Skeletal muscle tissue (tissue), 4 donors: ENCODE results near the gene MRPL4. TPM values are rescaled to one million over a fixed set of nuclear protein-coding genes. Genes with fewer than 3 reads are reported as not detected.

Experiments used
- H3K27ac ChIP-seq: one replicate; pipeline ENCODE4 v1.7.0; 2013; ENCODE audit warnings: mild to moderate bottlenecking, low read depth, low read length, inconsistent platforms
- H3K27me3 ChIP-seq, 3 donors: one replicate each; pipeline ENCODE4 v1.7.0; 2013; ENCODE audit warnings: low read length in 3 of 3; ENCODE audit not compliant: control insufficient read depth in 3 of 3, insufficient read depth in 3 of 3
- H3K36me3 ChIP-seq, 3 donors: one replicate each; pipeline ENCODE4 v1.7.0; 2013; ENCODE audit warnings: low read length in 3 of 3; ENCODE audit not compliant: control insufficient read depth in 3 of 3, insufficient read depth in 3 of 3
- H3K4me1 ChIP-seq, 3 donors: one replicate each; pipeline ENCODE4 v1.7.0; 2013; ENCODE audit warnings: low read length in 3 of 3, mild to moderate bottlenecking in 3 of 3; ENCODE audit not compliant: control insufficient read depth in 3 of 3, insufficient read depth in 3 of 3
- H3K4me3 ChIP-seq, 3 donors: one replicate each; pipeline ENCODE4 v1.7.0; 2013; ENCODE audit warnings: low read length in 3 of 3
- H3K9ac ChIP-seq, 3 donors: one replicate each; pipeline ENCODE4 v1.7.0; 2013; ENCODE audit warnings: low read length in 3 of 3, mild to moderate bottlenecking in 3 of 3, moderate library complexity in 2 of 3, low read depth in 1 of 3
- H3K9me3 ChIP-seq, 3 donors: one replicate each; pipeline ENCODE4 v1.7.0; 2013; ENCODE audit warnings: low read length in 3 of 3; ENCODE audit not compliant: control insufficient read depth in 3 of 3
- total RNA-seq: library from RNA; depleted of rRNA; stranded (reverse); fragments of >200 nt; gene quantifications from one replicate; pipeline ENCODE4 v1.2.3, GENCODE V29; 2014
- donor health status: Osteomylitis.

The MRPL4 gene
- total RNA-seq, 1 donor from 2014 or later = 7.8 TPM

DNA sequence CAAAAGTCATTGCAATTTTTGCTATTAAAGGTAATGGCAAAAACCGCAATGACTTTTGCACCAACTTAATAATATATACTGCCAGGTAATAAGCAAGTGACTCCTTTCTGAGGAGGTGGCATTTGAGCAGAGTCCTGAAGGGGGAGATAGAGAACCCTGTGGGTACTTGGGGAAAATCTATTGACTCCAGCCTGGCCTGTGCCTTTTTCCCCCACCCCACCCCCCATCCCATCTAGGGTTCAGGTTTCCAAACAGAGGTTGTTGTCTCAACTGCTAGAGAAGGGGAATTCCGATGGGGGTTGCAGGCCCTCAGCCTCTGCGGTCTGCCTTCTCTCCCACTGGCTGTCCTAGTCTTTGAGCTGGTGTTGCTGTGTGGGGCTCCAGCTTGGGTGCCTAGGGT, 32.3 kb upstream of the MRPL4 start:
- Histone ChIP-seq H3K36me3 (peaks cover 5 to 6% (median 6%) of the 10 kb centered on the region in 3 donors), H3K4me1 (no peaks in the 10 kb centered on the region), H3K4me3 (no peak overlapping the region), H3K27me3 (no peaks in the 10 kb centered on the region), H3K9me3 (no peaks in the 10 kb centered on the region), H3K9ac (no peak overlapping the region), H3K27ac (no peak overlapping the region)

DNA sequence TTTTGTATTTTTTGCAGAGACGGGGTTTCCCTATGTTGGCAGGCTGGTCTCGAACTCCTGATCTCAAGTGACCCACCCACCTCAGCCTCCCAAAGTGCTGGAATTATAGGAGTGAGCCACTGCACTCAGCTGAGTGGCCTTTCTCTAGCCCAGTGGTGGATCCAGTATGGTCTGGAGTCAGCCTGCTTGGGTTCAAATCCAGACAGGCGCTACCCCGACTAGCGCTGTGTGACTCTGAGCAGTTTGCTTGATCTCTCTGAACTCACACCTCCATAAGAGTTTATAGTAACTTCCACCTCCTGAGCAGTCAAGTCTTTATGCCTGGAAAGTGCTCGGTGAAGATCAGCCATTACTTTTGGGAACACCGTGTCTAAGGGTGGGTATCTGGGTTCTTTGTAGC, 31.3 kb upstream of the MRPL4 start:
- Histone ChIP-seq H3K36me3 (peaks cover 5 to 6% (median 6%) of the 10 kb centered on the region in 3 donors), H3K4me1 (no peaks in the 10 kb centered on the region), H3K27me3 (no peaks in the 10 kb centered on the region), H3K9ac (no peak overlapping the region), H3K9me3 (no peaks in the 10 kb centered on the region), H3K27ac (no peak overlapping the region), H3K4me3 (no peak overlapping the region)

DNA sequence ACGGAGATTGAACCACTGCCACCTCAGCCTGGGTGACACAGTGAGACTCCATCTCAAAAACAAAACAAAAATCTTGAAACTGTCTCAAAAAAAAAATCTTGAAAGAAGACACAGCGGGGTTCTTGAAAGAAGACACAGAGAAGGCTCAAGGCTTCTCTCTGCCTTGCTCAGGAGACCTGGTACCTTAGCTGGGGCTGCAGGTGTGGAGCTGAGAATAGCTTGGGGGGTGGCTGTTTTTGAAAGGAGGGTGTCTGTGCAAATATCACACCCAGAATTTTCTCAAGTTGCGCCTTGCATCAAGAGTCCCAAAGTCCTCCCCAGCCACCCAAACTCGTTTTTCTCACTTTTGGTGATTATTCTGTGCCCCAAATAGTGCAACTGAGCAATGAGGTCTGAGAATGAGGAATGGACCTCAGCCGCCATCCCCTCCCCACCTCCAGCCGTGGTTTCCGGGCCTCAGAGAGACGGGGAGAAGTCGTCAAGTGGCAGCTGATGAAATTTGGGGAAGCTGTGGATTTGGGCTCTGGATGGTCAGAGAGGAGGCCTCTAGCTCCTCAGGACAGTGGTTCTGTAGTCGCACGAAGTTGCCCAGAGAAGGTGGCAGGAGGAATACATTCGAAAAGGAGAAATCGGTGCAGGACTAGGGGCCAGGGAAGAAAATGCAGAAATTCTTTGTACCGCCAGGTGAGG, 29.7 kb upstream of the MRPL4 start:
- H3K36me3 ChIP-seq = peaks cover 5 to 6% (median 6%) of the 10 kb centered on the region in 3 donors
- H3K4me3 ChIP-seq = no peak overlapping the region
- H3K27ac ChIP-seq = no peak overlapping the region
- H3K9me3 ChIP-seq = no peaks in the 10 kb centered on the region
- H3K27me3 ChIP-seq = peaks cover 0 to 4% (median 0%) of the 10 kb centered on the region in 3 donors
- H3K4me1 ChIP-seq = peaks cover 0 to 4% (median 3%) of the 10 kb centered on the region in 3 donors
- no peak overlapping the region for H3K9ac ChIP-seq

DNA sequence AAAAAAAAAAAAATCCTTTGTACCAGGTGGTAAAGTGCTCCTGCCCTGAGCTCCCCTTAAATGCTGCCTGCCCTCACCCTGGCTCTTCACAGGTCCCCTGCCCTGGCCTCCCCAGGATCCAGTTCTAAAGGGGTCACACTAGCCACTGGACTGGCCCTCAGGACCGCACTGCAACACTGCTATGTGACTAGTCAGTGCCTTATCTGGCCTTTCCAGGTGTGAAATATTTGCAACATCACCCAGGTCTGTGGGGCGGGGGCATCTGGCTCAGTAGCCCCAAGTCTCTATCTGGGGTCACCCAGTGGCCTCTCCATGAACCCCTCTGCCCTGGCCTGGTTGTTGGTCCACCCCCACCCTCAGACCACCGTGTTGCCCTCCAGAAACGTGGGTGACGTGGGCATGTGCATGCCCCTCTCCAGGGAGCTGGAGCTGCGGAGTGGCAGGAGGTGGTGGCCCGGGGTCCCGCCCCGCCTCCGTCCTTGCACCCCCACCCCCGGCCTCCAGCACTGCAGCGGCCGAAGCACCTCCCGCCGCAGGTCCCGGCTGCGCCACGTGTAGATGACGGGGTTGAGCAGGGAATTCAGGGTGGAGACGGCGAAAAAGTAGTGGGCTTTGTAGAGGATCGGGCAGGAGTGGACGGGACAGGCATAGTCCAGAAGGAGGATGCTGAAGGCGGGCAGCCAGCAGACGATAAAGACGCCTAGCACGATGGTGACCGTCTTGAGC, 28.4 kb upstream of the MRPL4 start:
- Histone ChIP-seq H3K36me3 (peaks cover 5 to 6% (median 6%) of the 10 kb centered on the region in 3 donors), H3K9me3 (no peaks in the 10 kb centered on the region), H3K4me3 (no peak overlapping the region), H3K27ac (no peak overlapping the region), H3K4me1 (peaks cover 3 to 4% (median 4%) of the 10 kb centered on the region in 3 donors), H3K9ac (no peak overlapping the region), H3K27me3 (peaks cover 0 to 10% (median 5%) of the 10 kb centered on the region in 3 donors)

DNA sequence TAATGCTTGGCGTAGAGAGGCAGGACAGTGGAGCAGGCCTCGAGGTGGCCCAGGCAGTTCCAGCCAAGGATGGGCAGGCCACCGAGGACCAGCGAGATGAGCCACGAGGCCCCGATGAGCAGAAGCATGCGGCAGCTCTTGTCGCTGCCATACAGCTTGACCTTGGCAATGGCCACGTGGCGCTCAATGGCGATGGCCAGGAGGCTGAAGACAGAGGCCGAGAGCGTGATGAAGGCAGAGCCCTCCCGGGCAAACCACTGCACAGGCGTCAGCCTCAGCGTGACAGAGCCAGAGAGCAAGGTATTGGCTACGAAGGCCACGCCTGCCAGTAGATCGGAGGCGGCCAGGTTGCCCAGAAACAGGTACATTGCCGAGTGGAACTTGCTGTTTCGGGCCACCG, 27.7 kb upstream of the MRPL4 start:
- H3K36me3 ChIP-seq = peaks cover 5 to 6% (median 6%) of the 10 kb centered on the region in 3 donors
- no peak overlapping the region for H3K4me3 ChIP-seq
- H3K9me3 ChIP-seq = no peaks in the 10 kb centered on the region
- H3K27ac ChIP-seq = no peak overlapping the region
- no peak overlapping the region for H3K9ac ChIP-seq
- H3K27me3 ChIP-seq = peaks cover 0 to 11% (median 5%) of the 10 kb centered on the region in 3 donors
- peaks cover 3 to 5% (median 4%) of the 10 kb centered on the region in 3 donors for H3K4me1 ChIP-seq

DNA sequence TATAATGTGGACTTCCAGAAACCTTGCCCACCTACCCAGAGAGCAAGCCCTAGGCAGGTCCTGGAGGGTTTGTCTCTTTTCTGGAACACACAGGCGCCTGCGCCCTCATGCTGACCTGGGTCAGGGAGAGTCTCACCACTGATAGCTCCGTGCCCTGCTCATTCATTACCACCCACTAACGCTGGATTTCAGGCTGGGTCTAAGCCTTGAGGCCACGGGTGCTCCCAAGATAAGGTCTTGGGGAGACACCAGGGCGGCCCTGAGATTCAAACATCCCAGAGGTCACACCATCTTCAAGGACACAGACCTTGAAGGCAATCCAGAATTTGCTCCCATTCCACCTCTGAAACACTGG, 26.0 kb upstream of the MRPL4 start:
- Histone ChIP-seq H3K4me3 (no peak overlapping the region), H3K4me1 (peaks cover 8 to 18% (median 16%) of the 10 kb centered on the region in 3 donors), H3K27me3 (peaks cover 5 to 26% (median 11%) of the 10 kb centered on the region in 3 donors), H3K9ac (no peak overlapping the region), H3K27ac (peak overlapping the region; percentile 65), H3K36me3 (peaks cover 5 to 6% (median 6%) of the 10 kb centered on the region in 3 donors), H3K9me3 (no peaks in the 10 kb centered on the region)

DNA sequence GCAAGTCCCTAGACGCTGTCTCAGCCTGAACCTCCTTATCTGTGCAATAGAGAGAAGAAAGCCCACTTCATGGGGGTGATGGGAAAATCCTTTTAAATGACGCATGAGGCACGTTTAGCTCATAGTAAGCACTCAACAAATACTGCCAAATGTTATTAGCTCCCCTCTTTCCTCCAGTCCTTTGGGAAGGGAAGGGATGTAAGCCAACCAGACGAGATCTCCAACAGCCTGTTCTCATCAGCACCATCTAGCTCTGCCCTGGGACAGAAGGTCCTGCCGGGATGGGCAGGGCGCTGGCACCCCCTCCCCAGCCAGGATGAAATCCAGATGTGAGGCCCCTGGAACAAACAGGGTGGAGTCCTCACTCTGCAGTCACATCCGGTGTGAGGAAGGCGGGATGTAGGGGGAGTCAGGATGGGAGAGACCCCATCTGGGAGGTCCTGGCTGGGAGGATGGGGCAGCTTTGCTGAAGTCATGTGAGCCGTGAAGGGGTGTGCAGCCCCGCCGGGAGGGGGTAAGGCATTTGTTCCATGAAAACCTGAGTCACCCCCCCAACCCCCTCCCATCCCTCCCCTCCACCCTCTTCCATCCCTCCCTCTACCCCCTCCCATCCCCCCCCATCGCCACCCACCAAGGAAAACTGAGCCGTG, 25.5 kb upstream of the MRPL4 start:
- Histone ChIP-seq H3K9me3 (no peaks in the 10 kb centered on the region), H3K27me3 (peaks cover 5 to 28% (median 11%) of the 10 kb centered on the region in 3 donors), H3K9ac (no peak overlapping the region), H3K4me3 (no peak overlapping the region), H3K36me3 (peaks cover 5 to 6% (median 6%) of the 10 kb centered on the region in 3 donors), H3K4me1 (peaks cover 8 to 18% (median 16%) of the 10 kb centered on the region in 3 donors), H3K27ac (peak overlapping the region; percentile 65)

DNA sequence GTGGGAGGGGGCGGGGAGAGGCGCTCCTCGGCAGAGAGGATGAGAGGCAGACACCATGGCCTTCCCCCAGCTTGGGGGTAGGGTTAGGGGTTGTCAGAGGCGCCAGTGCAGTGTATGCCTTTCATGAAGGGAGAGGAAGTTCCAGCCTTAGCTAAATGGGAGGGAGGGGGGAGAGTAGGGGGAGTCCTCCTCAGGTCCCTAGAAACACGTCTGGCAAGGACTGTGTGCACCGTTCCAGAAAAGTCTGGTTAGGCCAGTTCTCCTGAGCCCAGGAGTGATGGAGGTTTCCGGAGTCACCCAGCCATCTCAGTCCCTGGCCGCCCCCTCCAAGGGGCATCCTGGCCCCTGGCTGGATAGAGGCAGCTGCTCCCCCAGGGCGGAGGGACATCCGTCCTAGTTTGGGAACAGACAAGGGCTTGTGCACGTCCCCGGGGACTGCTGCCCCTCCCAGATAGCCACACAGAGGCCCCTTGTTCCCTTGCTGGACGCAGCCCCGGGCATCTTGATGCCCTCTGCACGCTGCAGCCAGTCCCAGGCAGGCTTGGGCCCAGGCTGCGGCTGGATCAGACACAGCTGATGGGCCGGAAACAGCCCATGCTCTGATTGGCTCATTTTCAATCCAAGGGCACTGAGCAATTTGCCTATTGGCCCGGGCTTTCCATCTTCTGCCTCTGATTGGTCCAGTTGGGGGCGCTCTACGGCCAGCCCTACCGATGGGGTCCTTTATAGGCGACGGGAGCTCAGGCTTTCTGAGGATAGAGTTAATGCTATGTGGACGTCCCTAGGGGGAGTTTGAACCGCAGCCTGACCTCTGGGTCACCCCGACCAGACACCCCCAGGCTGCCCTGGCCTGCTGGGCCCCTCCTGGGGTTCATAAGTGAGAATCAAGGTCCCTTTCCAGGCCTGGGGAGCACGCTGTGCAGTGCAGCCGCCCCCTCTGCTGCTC, 24.7 kb upstream of the MRPL4 start:
- H3K4me1 ChIP-seq = peaks cover 8 to 18% (median 16%) of the 10 kb centered on the region in 3 donors
- H3K9me3 ChIP-seq = no peaks in the 10 kb centered on the region
- peaks cover 5 to 36% (median 11%) of the 10 kb centered on the region in 3 donors for H3K27me3 ChIP-seq
- no peak overlapping the region for H3K4me3 ChIP-seq
- H3K36me3 ChIP-seq = peaks cover 5 to 6% (median 6%) of the 10 kb centered on the region in 3 donors
- no peak overlapping the region for H3K9ac ChIP-seq
- peak overlapping the region; percentile 54 for H3K27ac ChIP-seq

DNA sequence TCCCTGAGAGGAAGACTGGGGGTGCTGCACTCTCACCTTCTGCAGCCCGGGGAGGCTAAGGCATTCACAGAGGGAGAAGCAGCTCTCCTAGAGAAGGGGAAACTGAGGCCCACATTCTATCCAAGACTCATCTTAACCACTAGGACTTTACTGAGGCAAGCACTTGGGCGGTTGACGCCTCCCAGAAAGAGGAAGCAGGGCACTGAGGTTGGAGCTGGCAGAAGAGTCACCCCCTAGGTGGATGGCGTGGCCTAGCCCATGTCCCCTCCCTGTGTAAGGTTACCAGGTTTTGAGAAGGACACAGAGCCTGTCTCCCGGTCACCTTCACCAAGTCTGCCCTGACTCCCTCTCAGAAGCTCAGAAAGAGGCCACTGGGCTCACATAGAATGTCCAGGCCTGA, 23.6 kb upstream of the MRPL4 start:
- Histone ChIP-seq H3K27me3 (peaks cover 5 to 36% (median 11%) of the 10 kb centered on the region in 3 donors), H3K9me3 (no peaks in the 10 kb centered on the region), H3K4me1 (peaks cover 8 to 18% (median 16%) of the 10 kb centered on the region in 3 donors), H3K27ac (no peak overlapping the region), H3K36me3 (peaks cover 5 to 6% (median 6%) of the 10 kb centered on the region in 3 donors), H3K9ac (no peak overlapping the region), H3K4me3 (no peak overlapping the region)
